CD4-positive, alpha-beta T cell treated with Interleukin-21 for 1 hour (primary cell): ENCODE results near the gene TOP3B.

Experiments used
- DNase-seq: peaks from one replicate; pipeline ENCODE4 v3.0.0-alpha.2; 2020

The TOP3B gene, protein sequence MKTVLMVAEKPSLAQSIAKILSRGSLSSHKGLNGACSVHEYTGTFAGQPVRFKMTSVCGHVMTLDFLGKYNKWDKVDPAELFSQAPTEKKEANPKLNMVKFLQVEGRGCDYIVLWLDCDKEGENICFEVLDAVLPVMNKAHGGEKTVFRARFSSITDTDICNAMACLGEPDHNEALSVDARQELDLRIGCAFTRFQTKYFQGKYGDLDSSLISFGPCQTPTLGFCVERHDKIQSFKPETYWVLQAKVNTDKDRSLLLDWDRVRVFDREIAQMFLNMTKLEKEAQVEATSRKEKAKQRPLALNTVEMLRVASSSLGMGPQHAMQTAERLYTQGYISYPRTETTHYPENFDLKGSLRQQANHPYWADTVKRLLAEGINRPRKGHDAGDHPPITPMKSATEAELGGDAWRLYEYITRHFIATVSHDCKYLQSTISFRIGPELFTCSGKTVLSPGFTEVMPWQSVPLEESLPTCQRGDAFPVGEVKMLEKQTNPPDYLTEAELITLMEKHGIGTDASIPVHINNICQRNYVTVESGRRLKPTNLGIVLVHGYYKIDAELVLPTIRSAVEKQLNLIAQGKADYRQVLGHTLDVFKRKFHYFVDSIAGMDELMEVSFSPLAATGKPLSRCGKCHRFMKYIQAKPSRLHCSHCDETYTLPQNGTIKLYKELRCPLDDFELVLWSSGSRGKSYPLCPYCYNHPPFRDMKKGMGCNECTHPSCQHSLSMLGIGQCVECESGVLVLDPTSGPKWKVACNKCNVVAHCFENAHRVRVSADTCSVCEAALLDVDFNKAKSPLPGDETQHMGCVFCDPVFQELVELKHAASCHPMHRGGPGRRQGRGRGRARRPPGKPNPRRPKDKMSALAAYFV

DNA sequence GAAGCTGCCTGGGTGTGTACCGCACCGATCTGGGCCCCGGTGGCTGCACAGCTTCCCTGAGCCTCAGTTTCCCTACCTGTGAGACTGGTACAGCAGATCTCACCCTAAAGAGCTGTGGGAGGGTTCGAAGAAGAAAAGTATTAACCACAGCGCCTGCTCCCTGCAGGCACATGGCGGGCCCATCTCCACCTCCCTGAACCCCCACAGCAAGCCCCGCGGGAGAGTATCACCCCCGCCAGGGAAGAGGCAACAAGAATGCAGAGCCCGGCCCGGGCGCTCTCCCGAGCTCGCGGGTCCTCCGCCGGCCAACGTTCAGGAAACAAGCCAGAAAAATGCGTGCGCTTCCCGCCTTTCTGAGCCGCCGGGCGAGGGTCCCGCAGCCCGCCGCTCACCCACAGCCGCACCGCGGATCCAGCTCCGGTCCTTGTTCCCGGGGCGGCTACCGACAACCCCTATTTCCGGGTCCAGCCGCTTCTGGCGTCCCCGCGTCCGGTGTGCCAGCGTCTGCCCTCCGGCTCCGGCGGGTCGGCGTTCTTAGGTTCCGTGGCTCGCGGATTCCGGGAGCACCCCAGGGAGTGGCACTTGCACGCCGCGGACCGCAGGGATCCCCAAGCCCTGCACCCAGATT is at the start of gene TOP3B:
TSS of gene TOP3B (minus strand) at position 450 of the 628 bp plus-strand sequence. CDS start 7,078 bp downstream, outside the sequence.
- DNase-seq, result peak; percentile 82

DNA sequence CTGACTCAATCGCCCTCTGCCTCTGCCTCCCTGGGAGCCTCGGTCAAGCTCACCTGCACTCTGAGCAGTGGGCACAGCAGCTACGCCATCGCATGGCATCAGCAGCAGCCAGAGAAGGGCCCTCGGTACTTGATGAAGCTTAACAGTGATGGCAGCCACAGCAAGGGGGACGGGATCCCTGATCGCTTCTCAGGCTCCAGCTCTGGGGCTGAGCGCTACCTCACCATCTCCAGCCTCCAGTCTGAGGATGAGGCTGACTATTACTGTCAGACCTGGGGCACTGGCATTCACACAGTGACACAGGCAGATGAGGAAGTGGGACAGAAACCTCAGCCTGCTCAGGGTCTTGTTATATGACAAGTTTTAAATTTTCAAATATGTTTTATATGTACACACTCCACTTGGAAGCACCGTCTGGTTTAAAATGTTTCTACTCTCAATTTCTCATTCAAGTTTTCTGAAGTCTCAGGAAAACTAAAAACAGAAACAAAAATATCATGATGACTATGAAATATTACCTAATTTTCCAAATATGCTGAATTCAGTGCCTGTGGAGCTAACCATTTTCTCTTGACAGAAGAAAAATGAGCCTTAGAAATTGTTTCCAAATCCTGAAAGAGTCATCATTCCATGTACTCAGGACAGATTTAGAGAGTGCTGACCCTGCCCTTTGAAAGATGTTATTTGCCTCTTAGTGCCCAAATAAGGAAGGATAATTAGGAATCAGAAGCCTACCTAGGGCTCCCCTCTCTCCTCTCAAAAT is 48.8 kb upstream of the TOP3B start:
- no peak for DNase-seq

DNA sequence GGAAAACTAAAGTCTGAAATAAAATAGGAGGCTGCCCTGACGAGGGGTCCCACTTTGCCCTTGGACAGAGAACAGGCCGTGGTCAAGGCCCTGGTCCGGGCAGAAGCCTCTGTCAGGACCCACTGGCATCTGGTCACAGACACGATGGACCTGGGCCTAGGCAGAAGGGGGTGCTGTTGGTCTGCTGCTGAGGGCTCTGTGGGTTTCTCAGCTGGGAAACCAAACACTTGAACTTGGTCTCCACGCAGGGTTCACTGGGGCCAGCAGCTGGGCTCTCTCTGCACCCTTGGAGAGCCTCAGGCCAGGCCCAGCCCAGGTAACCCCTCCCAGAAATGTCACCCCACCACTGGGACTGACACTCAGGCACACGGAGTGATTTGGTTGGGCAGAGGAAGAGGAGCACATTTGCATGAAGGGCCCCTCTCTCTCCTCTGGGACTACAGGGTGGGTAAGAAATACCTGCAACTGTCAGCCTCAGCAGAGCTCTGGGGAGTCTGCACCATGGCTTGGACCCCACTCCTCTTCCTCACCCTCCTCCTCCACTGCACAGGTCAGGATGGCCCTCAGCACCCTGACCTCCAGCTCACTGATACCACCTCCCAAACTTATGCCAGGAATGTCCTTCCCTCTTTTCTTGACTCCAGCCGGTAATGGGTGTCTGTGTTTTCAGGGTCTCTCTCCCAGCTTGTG is 48.1 kb upstream of the TOP3B start:
- no peak for DNase-seq

DNA sequence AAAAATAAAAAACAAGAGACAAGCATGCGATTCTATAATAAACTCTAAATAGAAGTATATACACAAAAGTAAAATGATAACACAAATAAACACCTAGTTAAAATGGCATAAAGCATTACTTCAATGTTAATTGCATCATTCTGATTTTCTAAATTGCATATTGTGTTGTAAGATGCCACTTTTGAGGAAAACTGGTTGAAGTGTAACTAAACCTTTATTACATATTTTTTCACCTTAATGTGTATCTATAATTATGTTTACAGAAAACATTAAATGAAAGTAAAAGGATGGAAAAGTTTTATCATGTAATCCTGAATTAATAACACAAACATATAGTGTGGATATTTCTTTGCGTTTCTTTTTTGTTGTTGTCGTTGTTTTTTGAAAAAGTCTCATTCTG is 45.4 kb upstream of the TOP3B start:
- DNase-seq, result no peak

DNA sequence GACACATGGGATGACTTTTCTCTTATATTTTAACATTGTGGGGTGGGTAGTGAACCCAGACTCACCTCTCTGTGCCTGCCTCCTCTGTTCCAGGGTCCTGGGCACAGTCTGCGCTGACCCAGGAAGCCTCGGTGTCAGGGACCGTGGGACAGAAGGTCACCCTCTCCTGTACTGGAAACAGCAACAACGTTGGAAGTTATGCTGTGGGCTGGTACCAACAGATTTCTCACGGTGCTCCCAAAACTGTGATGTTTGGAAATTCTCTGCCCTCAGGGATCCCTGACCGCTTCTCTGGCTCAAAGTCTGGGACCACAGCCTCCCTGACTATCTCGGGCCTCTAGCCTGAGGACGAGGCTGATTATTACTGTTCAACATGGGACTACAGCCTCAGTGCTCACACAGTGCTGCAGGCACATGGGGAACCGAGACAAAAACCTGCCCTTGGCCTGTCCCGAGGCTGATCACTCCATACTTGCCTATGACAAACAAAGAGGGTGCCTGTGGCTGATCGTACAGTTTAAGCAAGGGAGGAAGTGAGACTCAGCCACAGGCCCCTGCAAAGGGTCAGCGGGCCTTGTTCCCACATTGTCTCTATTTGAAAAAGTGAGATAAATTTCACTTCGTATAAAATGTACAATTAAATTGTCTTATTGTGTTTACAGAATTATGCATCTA is 43.7 kb upstream of the TOP3B start:
- no peak for DNase-seq

DNA sequence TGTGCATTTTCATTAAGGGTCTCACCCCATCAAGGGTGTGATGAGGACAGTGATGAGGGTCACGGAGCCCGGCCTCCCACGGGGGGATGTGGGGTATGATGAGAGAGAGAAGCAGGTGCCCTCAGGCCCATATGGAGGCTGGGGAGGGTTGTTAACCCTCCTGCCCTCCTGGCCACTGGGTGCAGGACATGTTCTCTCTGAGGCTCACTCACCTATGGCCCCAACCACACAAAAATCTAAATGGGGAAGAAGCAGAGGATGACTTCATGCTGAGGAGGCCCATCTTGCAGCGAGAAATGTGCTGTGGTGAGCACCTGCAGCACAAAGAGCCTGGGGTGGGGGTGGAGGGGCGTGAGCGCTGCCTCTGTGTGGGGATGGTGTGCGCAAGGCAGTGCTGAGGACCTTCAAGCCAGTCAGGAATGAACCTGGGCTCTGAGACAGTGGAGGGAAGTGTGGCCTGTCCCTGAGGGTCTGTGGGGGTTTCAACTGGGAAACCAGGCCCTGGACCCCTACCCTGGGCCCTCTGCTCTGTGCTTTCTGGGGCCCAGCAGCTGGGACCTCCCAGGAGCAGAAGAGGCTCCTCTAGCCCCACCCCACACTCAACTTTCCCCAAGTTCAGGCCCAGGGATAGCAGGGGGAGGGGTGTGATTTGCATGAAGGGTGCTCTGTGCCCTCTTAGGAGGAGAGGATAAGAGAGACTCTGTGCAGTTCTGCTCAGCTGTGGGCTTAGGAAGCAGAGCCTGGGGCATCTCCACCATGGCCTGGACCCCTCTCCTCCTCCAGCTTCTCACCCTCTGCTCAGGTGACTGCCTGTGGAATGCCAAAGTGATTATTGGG is 43.0 kb upstream of the TOP3B start:
- DNase-seq, result no peak

DNA sequence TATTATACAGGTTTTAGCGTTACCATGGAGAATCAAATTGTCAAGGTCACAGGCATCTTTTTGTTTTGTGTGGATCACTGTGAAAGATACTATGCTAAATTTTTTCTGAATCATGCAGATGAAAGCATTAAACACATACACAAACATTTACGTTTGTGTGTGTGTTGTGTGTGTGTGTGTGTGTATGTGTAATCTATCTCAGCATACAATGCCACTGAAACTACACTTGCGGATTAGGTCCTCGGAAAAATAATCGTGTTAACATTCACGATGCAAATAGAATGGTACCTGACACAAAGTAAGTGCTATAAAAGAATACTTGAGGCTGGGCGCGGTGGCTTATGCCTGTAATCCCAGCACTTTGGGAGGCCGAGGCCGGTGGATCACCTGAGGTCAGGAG is 41.9 kb upstream of the TOP3B start:
- no peak for DNase-seq

DNA sequence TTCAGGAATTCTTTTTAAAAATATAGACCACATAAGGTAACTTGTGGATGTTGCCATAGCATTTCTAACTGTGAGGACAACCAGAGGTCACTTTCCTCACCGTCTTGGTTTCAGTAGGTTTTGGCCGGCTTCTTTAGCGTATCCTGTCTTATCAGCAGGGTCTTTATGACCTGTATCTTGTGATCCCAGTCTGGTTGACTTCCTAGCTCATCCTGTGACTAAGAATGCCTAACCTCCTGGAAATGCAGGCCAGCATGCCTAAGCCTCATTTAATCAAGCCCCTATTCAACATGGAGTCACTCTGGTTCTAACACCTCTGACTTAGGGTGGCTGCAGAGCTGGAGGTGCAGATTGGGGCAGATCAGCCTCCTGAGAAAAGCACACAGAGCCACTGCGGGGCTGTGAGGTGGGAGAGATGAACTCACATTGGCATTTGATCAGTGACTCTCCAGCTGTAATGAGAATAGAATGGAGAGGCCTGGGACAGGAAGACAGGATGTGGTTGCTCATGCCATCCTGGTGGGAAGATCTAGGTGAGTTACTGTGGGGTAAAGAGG is 41.1 kb upstream of the TOP3B start:
- no peak for DNase-seq

DNA sequence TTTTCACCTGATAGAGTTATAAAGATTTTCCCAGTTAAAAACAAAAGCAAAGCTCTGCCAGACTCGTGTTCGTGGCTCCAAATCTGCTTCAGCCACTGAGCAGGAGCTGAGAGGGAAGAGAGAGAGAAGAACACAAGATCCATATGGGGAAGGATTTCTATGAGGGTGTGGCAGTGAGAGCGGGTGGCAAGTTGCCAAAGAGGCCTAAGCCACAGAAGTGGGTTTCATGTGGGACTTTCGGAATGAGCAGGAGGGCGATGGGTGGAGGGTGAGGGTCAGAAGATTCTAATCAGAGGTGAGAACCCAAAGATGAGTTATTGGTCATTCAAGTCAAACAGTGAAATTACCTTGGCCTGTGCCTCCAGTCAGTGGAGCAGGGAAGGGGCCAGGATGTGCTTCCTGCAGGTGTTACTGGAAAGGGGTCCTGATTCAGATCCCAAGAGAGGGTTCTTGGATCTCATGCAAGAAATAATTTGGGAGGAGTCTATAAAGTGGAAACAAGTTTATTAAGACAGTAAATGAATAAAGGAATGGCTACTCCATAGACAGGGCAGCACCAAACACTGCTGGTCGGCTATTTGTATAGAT is 40.5 kb upstream of the TOP3B start:
- DNase-seq, result no peak

DNA sequence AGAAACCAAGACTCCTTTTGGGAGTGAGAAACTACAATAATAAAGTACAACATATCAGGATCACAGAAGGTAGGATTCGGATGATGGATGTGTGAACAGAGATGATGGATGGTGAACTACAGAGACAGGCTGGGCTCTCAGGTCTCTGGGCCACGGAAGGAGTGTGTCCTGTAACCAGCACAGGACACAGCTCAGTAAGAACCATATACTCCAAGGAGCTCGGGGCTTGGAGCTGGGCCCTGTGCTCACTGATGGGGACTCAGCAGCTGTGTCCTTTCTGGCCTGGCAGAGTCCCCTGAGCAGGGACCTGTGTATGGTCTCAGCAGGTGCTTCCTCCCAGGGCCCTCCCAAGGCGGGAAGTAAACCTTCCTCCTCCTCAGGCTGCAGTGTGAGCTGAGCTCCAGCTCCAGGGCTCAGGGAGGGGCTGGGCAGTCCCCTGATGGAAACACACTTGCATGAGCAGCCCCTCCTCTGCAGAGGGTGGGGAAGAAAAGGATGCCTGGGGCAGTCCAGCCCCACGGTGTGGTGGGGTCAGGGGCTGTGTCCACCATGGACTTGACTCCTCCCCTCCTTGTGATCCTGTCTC is 39.8 kb upstream of the TOP3B start:
- no peak for DNase-seq

DNA sequence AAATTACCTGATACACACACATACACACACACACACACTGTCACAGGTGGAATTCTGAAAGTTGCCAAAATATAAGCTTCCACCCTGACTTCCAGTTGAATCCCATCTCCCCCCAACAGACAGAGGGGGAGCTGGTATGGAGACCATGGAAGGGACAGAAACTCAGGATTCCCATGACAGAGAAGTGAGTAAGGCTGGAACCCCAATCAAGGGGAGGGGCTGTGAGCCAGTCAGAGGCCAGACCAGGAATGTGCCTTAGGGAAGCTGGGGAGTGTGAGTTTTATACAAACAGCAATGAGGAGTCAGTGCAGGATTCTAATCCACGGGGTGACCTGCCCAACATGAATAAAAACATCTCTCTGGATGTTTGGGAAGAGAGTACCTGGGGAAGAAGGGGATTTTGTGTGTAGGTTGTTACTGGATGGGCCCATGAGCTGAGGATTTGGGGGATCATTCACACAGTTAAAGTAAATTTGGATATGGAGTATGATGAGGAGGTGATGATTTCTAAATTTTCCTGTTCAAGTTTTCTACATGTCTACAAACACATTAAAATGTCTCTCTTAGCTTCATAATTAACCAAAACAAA is 38.7 kb upstream of the TOP3B start:
- DNase-seq, result no peak

DNA sequence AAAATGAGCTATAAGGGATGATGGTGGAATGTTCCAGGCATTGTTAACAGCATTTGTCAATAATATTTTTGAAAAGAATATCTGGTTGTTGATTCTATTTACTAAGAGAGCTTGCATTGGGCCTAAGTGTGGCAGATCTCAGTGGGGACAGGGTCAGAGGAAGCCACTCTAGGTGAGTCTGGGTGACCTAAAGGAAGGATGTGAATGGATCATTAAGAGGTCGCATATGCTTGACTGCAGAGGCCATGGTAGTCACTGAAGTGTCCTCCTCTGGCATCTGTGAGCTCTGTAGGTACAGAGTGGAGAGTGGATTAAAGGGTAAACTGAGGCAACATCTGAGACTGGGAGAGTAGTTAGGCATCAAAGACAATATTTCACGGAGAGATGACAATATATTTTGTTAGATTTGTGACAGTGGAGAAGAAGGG is 37.9 kb upstream of the TOP3B start:
- no peak for DNase-seq

DNA sequence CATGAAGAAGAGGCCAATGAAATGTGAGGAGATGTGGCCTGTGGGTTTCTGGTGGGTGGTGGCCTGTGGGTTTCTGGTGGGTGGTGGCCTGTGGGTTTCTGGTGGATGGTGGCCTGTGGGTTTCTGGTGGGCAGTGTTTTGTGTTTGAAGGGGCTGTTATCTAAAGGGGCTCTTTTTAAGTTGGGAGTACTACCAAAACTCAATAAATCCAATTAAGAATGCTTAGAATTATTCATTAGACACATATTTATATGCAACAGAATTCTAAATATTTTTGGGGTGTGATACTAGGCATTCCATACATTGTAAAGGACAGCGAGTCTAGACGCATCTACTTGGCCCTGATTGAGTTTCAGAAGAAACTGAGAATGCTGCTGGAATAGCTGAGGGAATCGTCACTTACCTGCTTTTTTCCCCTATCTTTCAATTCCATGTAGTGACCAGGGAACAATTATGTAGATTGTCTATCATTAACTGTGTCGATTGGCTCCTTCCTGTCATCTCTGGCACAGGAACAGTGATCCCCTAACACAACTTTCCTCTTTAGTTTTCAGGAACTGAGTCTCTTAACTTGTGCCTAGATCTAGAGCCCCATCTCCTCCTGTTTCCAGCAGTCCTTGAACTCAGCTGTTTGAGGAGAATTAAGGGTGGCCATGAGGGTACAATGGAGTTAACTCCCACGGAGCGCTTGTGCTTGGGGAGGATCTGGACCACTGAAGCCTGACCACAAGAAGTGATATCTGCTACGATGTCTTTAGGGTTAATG is 37.3 kb upstream of the TOP3B start:
- no peak for DNase-seq

DNA sequence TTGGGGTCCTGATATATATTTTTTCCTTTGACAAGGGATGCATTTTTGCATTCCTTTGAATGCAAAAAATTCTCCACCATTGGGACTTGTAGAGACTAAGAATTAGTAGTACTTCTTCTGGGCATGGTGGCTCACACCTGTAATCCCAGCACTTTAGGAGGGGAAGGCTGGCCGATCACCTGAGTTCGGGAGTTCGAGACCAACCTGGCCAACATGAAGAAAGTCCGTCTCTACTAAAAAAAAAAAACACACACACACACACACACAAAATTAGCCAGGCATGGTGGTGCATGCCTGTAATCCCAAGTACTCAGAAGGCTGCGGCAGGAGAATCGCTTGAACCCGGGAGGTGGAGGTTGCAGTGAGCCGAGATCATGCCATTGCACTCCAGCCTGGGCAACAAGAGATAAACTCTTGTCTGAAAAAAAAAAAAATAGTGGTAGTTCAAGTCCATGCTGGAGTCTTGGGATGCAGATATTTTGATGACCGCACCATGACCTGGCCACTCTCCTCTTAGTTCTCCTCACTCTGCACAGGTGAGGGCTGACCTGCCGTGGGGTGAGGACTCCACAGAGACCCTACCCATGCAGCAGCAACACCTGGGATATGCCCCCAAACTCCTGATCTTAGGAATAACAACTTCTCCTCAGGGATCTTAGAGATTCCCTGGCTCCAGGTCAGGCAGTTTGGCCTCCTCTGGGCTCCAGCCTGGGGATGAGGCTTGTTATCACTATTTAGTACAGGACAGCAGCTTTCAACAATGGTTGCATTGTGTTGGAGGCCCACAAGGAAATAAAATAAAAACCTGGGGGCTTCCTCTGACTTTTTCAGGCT is 36.5 kb upstream of the TOP3B start:
- no peak for DNase-seq

DNA sequence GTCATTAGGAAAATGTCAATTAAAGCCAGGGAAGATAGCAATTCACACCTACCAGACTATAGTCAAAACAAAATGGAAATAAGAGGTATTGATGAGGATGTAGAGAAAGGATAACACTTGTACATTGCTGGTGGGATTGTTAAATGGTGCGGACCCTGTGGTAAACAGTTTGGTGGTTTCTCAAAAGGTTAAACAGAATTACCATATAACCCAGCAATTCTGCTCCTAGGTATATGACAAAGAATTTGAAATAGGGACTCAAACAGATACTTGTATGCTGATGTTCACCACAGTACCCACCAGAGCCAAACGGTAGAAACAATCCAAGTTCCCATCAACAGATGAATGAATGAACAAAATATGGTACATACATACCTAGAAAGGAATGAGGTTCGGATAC is 33.0 kb upstream of the TOP3B start:
- no peak for DNase-seq

DNA sequence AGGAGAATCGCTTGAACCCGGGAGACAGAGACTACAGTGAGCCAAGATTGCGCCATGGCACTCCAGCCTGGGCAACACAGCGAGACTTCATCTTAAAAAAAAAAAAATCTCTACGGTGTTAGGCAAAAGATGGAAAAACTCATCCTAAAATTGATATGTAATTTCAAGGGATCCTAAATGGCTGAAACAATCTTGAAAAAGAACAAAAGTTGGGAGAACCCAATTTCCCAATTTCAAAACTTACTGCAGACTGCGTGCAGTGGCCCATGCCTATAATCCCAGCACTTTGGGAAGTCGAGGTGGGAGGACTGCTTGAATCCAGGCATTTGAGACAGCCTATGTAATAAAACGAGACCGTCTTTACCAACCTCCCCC is 31.7 kb upstream of the TOP3B start:
- DNase-seq, result no peak

DNA sequence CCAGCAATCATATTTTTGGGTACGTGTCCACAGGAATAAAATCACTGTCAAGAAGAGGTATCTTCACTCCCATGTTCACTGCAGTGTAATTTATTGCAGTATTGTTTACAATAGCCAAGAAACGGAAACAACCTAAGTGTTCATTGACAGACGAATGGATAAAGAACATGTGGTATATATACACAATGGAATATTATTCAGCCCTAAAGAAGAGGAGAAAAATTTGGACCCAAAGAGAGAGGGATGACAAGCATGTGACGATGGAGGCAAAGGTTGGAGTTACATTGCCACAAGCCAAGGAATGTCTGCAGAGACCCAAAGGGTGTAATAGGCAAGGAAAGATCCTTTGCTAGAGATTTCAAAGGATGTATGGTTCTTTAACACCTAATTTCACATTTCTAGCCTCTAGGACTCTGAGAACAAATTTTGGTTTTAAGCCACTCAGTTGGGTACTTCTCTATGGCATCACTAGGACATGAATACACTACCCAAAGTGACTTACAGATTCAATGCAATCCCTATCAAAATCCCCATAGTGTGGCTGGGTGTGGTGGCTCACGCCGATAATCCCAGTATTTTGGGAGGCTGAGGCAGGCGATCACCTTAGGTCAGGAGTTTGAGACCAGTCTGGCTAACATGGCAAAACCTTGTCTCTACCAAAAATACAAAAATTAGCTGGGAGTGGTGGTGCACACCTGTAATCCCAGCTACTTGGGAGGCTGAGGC is 31.1 kb upstream of the TOP3B start:
- no peak for DNase-seq
